Measurements from ENCODE around the gene ERO1A.

The ERO1A gene

DNA sequence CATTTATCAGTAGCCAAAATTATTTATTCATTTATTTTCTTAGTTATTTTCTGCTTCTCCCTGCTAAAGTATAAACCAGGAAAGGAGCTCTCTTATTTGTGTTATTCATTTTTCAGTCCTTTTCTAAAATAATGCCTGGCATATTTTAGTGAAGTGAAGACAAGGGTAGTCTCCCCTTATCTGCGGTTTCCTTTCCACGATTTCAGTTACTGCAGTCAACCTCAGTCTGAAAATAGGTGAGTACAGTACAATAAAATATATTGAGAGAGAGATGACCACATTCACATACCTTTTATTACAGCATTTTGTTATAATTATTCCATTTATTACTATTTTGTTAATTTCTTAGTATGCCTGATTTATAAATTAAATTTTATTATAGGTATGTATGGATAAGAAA lies 85.2 kb downstream of the ERO1A start:
- Histone ChIP-seq H3K4me1 (peaks cover 7% of the 10 kb centered on the region; the same call in 1 of the 2 replicates), H3K27ac (no peak overlapping the region), H4K20me1 (no peaks in the 10 kb centered on the region), H3K4me2 (no peak overlapping the region), H3K9me3 (peaks cover 4% of the 10 kb centered on the region; the same call in 1 of the 2 replicates), H3K9ac (no peak overlapping the region), H3K36me3 (peaks cover 20% of the 10 kb centered on the region), H3K4me3 (no peak overlapping the region), H3K27me3 (no peaks in the 10 kb centered on the region)
- TF ChIP-seq Cebpa-rat (IDR thresholded peaks at IDR 0.05), result no peak

DNA sequence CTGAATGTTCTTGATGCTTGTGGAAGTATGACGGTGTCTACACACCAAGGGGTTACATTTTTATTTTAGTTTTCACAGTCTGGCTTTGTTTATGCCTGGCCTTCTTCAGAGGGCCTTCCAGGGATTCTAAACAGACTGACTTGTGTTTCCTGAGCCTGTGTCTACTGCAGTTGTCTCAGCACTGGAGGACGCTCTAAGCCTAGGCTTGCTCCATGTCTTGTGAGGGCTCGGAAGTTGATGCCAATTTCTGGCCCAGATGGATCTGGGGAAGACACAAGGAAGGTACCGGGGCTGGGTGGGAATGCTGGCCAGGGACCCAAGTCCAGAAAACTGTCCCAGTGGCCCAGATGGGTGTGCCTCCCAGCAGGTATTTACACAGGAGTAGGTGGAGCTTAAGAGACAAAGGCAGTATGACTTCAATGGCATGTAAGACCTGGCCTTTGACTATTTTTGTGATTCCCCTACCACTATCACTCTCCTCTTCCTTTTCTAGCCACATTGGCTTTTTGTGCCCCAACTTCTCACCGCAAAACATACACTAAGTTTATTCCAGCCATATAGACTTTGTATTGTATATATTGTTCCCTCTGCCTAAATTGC lies 85.8 kb downstream of the ERO1A start:
- Histone ChIP-seq H3K9me3 (peaks cover 9% of the 10 kb centered on the region), H3K36me3 (peaks cover 21% of the 10 kb centered on the region), H3K9ac (no peak overlapping the region), H3K4me1 (peaks cover 7% of the 10 kb centered on the region; the same call in 1 of the 2 replicates), H4K20me1 (no peaks in the 10 kb centered on the region), H3K27me3 (no peaks in the 10 kb centered on the region), H3K4me3 (no peak overlapping the region), H3K4me2 (no peak overlapping the region), H3K27ac (no peak overlapping the region)
- no peak for TF ChIP-seq Cebpa-rat (IDR thresholded peaks at IDR 0.05)

DNA sequence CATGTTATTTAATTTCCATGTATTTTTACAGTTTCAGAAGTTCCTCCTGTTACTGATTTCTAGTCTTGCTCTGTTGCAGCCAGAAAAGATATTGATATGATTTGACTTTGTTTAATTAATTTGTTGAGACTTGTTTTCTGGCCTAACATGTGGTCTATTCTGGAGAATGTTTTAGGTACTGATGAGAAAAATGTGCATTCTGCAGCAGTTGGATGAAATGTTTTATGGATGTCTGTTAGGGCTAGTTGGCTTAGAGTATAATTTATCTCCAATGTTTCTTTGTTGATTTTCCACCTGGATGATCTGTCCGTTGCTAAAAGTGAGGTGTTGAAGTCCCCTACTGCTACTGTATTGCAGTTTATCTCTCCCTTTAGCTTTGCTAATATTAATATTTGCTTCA lies 88.3 kb downstream of the ERO1A start:
- no peak overlapping the region for H3K4me3 ChIP-seq
- peaks cover 21% of the 10 kb centered on the region for H3K36me3 ChIP-seq
- H4K20me1 ChIP-seq, result no peaks in the 10 kb centered on the region
- no peak overlapping the region for H3K9ac ChIP-seq
- H3K4me1 ChIP-seq, result peaks cover 7% of the 10 kb centered on the region; the same call in 1 of the 2 replicates
- no peak overlapping the region for H3K4me2 ChIP-seq
- H3K27me3 ChIP-seq, result no peaks in the 10 kb centered on the region
- H3K9me3 ChIP-seq, result peaks cover 10% of the 10 kb centered on the region
- no peak for TF ChIP-seq Cebpa-rat (IDR thresholded peaks at IDR 0.05)
- no peak overlapping the region for H3K27ac ChIP-seq

DNA sequence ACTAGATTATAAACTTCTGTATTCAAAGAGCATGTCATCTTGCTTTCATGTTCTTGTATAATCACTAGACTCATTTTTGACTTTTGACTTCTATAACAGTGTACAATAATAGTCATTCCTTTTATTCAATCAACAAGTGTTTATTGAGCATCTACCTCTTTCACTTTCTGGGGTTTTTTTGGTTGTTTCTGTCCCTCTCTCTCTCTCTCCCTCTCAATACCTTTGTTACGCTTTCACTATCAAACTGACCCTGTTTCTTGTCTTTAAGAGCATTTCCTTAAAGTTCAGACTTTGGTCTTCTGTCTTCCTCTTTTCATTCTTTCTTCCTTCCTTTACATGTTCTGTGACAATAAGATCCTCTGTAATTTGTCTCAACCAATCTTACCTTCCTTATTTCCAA lies 93.2 kb downstream of the ERO1A start:
- Histone ChIP-seq H3K27ac (no peak overlapping the region), H3K36me3 (peaks cover 14% of the 10 kb centered on the region; the same call in 1 of the 2 replicates), H3K4me3 (no peak overlapping the region), H3K4me2 (no peak overlapping the region), H3K9me3 (peaks cover 10% of the 10 kb centered on the region), H4K20me1 (no peaks in the 10 kb centered on the region), H3K27me3 (no peaks in the 10 kb centered on the region), H3K9ac (no peak overlapping the region), H3K4me1 (no peaks in the 10 kb centered on the region)
- TF ChIP-seq Cebpa-rat (IDR thresholded peaks at IDR 0.05), result no peak

DNA sequence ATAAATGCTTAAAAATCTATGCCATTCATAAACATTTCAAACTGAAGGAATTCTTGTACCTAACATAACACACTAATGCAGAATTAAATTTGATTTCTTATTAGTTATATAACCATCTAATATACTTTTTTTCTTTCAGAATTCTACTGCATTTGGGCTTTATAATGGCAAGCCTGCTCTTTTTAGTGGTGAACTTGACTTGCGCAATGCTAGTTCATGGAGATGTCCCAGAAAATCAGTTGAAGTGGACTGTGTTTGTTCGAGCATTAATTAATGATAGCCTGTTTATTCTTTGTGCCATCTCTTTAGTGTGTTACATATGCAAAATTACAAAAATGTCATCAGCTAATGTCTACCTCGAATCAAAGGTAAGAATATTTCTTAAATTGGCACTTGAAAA lies 95.4 kb downstream of the ERO1A start:
- Histone ChIP-seq H3K9me3 (peaks cover 21% of the 10 kb centered on the region), H3K9ac (no peak overlapping the region), H3K4me3 (no peak overlapping the region), H3K36me3 (peaks cover 25% of the 10 kb centered on the region), H3K27ac (no peak overlapping the region), H4K20me1 (no peaks in the 10 kb centered on the region), H3K4me2 (no peak overlapping the region), H3K27me3 (no peaks in the 10 kb centered on the region), H3K4me1 (no peaks in the 10 kb centered on the region)
- no peak for TF ChIP-seq Cebpa-rat (IDR thresholded peaks at IDR 0.05)

DNA sequence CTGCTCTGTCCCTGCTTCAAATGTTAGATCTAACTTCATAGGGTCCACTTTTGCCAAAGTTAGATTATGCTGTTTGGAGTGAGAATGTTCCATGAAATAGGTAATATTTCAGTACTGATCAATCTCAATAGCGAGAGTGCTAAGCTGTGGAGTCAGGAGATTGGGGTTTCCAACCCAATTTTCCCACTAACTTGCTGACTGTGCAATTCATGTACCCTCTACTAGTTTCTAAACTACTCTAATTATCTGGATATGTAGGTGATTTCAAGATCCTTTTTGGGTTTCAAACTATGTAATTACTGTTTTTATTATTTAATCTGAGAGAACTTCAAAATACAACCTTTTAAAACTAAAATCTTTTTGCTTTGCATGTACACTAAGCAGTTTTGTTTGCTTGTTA lies 96.8 kb downstream of the ERO1A start:
- Histone ChIP-seq H4K20me1 (no peaks in the 10 kb centered on the region), H3K9ac (no peak overlapping the region), H3K9me3 (peaks cover 18% of the 10 kb centered on the region), H3K4me1 (no peaks in the 10 kb centered on the region), H3K27me3 (no peaks in the 10 kb centered on the region), H3K4me2 (no peak overlapping the region), H3K4me3 (no peak overlapping the region), H3K27ac (no peak overlapping the region), H3K36me3 (peaks cover 17% of the 10 kb centered on the region)
- no peak for TF ChIP-seq Cebpa-rat (IDR thresholded peaks at IDR 0.05)

DNA sequence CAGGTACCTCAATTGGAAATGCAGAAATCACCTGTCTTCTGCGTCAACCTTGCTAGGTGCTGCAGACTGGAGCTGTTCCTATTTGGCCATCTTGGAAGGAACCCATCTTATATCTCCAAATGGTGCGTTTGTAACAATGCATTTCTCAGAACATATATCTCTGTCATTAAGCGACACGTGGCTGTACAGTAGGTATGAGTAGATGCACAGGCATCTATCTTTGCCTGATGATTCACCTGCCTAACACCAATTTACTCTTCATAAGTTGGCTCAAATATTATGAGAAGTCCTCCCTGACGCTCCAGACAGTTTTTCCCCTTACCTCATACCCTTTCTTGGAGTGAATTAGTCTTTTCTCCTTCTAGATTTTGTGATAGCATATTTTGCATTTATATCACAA lies 98.5 kb downstream of the ERO1A start:
- H3K4me1 ChIP-seq, result no peaks in the 10 kb centered on the region
- H3K4me2 ChIP-seq, result no peak overlapping the region
- H3K9ac ChIP-seq, result no peak overlapping the region
- peaks cover 20% of the 10 kb centered on the region; the same call in 1 of the 2 replicates for H3K9me3 ChIP-seq
- H3K27ac ChIP-seq, result no peak overlapping the region
- H3K27me3 ChIP-seq, result no peaks in the 10 kb centered on the region
- H3K36me3 ChIP-seq, result peaks cover 11% of the 10 kb centered on the region; the same call in 1 of the 2 replicates
- no peak overlapping the region for H3K4me3 ChIP-seq
- no peaks in the 10 kb centered on the region for H4K20me1 ChIP-seq
- no peak for TF ChIP-seq Cebpa-rat (IDR thresholded peaks at IDR 0.05)

DNA sequence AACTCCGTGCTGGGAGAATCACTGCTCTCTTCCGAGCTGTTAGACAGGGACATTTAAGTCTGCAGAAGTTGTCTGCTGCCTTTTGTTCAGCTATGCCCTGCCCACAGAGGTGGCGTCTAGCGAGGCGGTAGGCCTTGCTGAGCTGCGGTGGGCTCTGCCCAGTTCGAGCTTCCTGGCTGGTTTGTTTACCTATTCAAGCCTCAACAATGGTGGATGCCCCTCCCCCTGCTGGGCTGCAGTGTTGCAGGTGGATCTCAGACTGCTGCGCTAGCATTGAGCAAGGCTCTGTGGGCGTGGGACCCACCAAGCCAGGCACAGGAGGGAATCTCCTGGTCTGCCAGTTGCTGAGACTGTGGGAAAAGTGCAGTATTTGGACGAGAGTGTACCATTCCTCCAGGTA lies 99.0 kb downstream of the ERO1A start:
- H3K4me2 ChIP-seq, result no peak overlapping the region
- H3K9me3 ChIP-seq, result peaks cover 24% of the 10 kb centered on the region; the same call in 1 of the 2 replicates
- H4K20me1 ChIP-seq, result no peaks in the 10 kb centered on the region
- no peak overlapping the region for H3K9ac ChIP-seq
- no peaks in the 10 kb centered on the region for H3K4me1 ChIP-seq
- peaks cover 11% of the 10 kb centered on the region; the same call in 1 of the 2 replicates for H3K36me3 ChIP-seq
- H3K4me3 ChIP-seq, result no peak overlapping the region
- no peak overlapping the region for H3K27ac ChIP-seq
- no peaks in the 10 kb centered on the region for H3K27me3 ChIP-seq
- no peak for TF ChIP-seq Cebpa-rat (IDR thresholded peaks at IDR 0.05)

DNA sequence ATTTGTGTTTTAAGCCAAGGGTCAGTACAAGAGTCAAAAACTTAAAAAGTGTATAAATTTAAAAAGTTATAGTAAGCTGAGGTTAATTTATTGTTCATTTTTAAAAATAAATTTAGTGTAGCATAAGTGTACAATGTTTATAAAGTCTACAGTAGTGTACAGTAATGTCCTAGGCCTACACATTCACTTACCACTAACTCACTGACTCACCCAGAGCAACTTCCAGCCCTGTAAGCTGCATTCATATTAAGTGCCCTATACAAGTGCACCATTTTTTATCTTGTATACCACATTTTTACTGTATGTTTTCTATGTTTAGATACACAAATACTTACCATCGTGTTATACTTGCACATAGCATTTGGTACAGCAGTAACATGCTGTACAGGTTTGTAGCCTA lies 105.0 kb downstream of the ERO1A start:
- Histone ChIP-seq H3K4me3 (no peak overlapping the region), H3K4me1 (no peaks in the 10 kb centered on the region), H3K27me3 (no peaks in the 10 kb centered on the region), H3K4me2 (no peak overlapping the region), H4K20me1 (no peaks in the 10 kb centered on the region), H3K27ac (no peak overlapping the region), H3K9me3 (peaks cover 13% of the 10 kb centered on the region; the same call in 1 of the 2 replicates), H3K36me3 (no peaks in the 10 kb centered on the region), H3K9ac (no peak overlapping the region)
- no peak for TF ChIP-seq Cebpa-rat (IDR thresholded peaks at IDR 0.05)
